NB4 (cell line): ENCODE data around the gene ERI3.

ENCODE experiments used
- DNase-seq: peaks from one replicate; pipeline ENCODE4 v3.0.0; 2010; ENCODE audit warnings: low read depth
- H3K4me3 ChIP-seq: one replicate; pipeline ENCODE4 v1.5.1; 2011; ENCODE audit warnings: mild to moderate bottlenecking, low read depth, low read length, moderate library complexity
- MYC ChIP-seq: IDR thresholded peaks from 2 replicates; pipeline ENCODE4 v1.6.1; 2011; ENCODE audit warnings: low read depth, low read length
- POLR2A ChIP-seq: IDR thresholded peaks from 2 replicates; pipeline ENCODE4 v1.6.1; 2011; ENCODE audit warnings: mild to moderate bottlenecking; ENCODE audit not compliant: insufficient read length; ENCODE audit errors: extremely low read depth
- TF ChIP-seq, protein P1 (sequence below): IDR thresholded peaks from 2 replicates; pipeline ENCODE4 v1.6.1; 2011; ENCODE audit warnings: low read depth, low read length
- TF ChIP-seq, protein P2 (sequence below): IDR thresholded peaks from one replicate; pipeline ENCODE4 v1.5.1; 2012; ENCODE audit warnings: low read depth, low read length

Gene ERI3

DNA sequence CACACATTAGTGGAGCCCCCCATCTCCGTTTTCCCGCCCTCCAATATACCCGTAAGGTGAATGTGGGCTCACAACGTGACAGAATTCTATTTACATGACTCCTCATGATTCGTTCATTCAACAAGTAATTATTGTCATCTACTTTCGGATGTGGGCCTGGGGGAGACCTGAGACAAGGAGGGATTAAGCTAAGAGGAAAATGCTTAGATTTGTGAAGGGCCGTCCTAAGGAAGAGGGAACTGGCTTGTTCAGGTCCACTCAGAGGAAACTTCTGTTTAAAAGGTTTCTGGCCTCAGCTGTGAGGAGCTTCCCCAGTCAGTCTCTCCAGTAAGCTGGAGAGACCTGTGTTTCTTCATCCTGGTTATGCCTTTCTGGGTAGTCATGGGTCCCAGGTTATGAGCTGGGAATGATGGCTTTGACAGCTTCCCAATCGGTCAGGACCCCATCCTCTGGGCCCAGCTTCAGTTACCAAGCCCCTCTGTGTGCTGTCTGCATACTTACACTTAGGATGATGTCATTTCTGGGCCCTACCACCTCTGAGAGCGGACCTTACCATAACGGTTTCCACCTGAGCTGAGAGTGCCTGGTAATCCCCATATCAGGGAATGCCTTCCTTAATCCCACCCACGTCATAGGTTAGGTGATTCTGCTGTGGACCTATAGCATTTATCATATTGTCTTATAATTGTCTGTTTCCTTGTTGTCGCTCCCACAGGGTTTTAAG lies 687 bp upstream of the ERI3 start:
- H3K4me3 ChIP-seq: peak overlapping the region; percentile 3
- peak; percentile 7 for DNase-seq
- TF ChIP-seq POLR2A (no peak), MYC (no peak)
- TF ChIP-seq, protein P1, sequence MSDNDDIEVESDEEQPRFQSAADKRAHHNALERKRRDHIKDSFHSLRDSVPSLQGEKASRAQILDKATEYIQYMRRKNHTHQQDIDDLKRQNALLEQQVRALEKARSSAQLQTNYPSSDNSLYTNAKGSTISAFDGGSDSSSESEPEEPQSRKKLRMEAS: no peak
- TF ChIP-seq, protein P2, sequence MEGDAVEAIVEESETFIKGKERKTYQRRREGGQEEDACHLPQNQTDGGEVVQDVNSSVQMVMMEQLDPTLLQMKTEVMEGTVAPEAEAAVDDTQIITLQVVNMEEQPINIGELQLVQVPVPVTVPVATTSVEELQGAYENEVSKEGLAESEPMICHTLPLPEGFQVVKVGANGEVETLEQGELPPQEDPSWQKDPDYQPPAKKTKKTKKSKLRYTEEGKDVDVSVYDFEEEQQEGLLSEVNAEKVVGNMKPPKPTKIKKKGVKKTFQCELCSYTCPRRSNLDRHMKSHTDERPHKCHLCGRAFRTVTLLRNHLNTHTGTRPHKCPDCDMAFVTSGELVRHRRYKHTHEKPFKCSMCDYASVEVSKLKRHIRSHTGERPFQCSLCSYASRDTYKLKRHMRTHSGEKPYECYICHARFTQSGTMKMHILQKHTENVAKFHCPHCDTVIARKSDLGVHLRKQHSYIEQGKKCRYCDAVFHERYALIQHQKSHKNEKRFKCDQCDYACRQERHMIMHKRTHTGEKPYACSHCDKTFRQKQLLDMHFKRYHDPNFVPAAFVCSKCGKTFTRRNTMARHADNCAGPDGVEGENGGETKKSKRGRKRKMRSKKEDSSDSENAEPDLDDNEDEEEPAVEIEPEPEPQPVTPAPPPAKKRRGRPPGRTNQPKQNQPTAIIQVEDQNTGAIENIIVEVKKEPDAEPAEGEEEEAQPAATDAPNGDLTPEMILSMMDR: no peak

DNA sequence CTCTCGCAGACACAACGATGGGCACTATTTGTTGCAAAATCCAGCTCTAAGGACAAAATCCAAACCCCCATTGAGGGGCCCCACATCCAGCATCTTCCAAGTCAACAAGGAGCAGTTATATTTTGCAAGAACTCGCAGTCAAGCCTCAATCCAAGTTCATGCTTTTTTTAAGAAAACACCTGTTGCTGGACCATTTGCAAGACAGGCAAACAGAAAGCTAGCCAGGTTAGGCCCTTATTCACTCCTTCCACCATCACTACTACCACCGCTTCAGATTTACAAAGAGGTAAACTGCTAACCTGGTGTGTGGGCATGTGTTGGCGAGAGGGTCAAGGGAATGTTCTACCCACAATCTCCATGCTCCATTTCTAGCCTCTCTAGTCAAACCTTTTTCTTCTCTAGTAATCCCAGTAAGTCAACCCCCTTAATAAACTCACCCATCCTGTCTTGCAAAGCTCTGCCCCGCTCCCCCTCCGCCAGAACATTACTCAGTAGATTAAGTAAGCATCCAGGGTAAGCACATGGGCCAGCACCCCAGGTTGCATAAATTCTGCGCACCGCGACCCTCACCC lies 703 bp downstream of the ERI3 start:
- TF ChIP-seq, protein P1: no peak
- TF ChIP-seq MYC: no peak
- TF ChIP-seq, protein P2: no peak
- no peak for DNase-seq
- H3K4me3 ChIP-seq: peak overlapping the region; percentile 76

DNA sequence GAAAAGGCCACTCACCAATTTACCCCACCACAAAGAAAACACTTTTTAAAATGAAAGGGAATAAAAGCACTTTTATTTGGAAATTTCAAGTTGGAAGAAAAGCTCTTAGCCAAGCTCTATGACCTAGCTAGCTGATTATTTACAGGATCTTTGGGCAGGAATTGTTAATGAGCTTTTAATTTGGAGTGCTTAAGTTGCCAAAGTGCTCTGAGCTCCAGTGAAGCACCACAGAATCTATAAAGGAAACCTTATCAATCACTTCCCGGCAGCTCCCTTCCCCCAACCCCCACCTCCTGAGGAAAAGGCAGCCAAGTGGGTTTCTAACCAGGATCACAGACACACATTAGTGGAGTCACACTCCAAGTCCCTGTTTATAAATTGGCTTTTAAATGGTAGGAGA lies 1.5 kb downstream of the ERI3 start:
- DNase-seq: no peak
- H3K4me3 ChIP-seq: no peak overlapping the region
- TF ChIP-seq, protein P1: no peak
- TF ChIP-seq MYC (no peak), POLR2A (no peak)
- TF ChIP-seq, protein P2: no peak

DNA sequence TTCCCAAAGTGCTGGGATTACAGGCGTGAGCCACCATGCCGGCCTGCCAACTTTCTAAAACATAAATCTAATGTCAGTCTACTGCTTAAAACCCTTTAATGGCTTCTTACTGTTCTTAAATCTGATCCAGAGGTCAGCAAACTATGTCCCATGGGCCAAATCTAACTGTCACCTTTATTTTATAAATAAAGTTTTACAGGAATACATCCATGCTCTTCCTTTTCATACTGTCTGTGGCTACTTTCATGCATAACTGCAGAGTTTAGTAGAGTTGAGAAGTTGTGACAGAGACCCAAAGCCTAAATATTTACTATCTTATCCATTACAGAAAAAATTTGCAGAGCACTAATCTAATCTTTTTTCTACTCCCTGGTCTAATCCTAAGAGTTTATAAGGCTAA lies 3.8 kb downstream of the ERI3 start:
- TF ChIP-seq, protein P1: no peak
- TF ChIP-seq, protein P2: no peak
- no peak for TF ChIP-seq POLR2A
- TF ChIP-seq MYC: no peak
- no peak overlapping the region for H3K4me3 ChIP-seq
- DNase-seq: no peak

DNA sequence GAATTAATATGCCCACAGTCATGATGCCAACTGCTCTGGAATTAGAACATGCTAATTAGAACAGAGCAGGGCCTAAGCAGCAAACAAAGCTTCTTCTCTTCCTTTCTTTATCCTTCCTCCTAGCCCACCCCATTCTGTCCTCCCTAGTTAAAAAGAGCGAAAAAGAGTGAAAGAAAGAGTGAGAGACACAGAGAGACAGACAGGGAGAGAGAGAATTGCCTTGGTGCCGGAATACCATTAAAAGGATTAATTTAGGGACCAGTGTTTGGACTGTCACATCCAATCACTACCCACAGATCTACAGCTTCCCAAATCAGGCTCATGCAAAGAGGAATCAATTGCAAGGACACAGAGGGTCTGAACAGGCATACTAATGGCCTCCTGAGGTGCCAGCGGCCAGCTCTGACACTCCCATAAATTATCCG lies 7.0 kb downstream of the ERI3 start:
- DNase-seq: no peak
- H3K4me3 ChIP-seq: no peak overlapping the region
- TF ChIP-seq MYC (no peak), POLR2A (no peak)
- TF ChIP-seq, protein P2: no peak
- TF ChIP-seq, protein P1: no peak
